Prostate gland (tissue), 1 donor: ENCODE measurements around the gene MAD1L1.

Source experiments
- POLR2A ChIP-seq: fragments of 450-650 bp; IDR thresholded peaks from one replicate; pipeline ENCODE4 v1.6.1; 2016; ENCODE audit warnings: antibody characterized with exemption, mild to moderate bottlenecking
- POLR2AphosphoS5 ChIP-seq: sonication (generic); formaldehyde crosslinking; IDR thresholded peaks from one replicate; pipeline ENCODE4 v1.6.1; 2017; ENCODE audit warnings: antibody characterized with exemption

DNA sequence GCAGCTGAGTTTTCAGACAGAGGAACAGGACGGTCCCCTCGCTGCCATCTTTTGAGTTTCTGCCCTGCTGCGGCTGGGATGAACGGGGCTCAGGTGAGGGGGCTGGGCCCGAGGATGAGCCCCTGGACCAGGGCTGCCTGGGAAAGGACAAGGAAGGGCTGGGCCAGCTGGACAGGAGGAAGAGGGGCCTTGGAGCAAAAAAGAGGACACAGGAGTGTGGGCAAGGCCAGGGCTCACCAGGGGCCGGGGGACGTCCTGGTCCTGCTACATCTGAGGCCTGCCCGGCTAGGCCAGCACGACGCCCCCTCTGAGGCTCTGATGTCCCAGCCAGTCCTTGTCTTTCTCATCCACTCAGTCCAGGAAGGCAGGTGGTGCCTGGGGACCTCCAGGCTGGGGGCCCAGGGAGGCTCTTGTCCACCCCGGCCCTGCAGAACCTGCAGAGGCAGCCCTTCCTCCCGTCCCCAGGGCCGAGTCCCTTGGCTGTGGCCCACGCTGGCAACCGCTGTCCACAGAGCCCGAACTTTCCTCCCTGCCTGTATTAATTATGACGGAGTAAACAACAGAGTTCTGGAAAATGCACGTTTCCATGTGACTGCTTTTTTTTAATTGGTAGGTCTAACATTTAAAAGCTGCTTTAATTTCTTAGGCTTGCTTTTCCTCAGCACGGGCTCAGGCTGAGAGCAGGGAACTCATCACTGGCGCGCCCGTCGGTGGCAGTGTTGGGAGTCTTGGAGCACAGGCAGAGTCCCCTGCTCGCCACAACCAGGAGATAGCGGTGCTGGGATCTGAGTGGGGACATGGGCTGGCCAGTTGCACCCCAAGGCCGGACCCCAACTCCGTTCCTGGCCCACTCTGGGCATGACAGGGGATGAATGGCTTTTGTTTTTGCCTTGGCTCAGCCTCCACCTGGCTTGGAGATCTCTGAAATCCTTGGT, 375.0 kb downstream of the MAD1L1 start:
- TF ChIP-seq POLR2AphosphoS5 (no peak), POLR2A (no peak)
